Ishikawa (cell line): ENCODE data around the gene KLHL3.

Source experiments
- CREB1 ChIP-seq: IDR thresholded peaks from 2 replicates; pipeline ENCODE4 v1.6.1; 2012; ENCODE audit warnings: low read depth
- EGR1 ChIP-seq: IDR thresholded peaks from 2 replicates; pipeline ENCODE4 v1.6.1; 2012
- EP300 ChIP-seq: IDR thresholded peaks from 2 replicates; pipeline ENCODE4 v1.6.1; 2012; ENCODE audit warnings: borderline replicate concordance
- MAX ChIP-seq: IDR thresholded peaks from 2 replicates; pipeline ENCODE4 v1.6.1; 2012
- NFIC ChIP-seq: IDR thresholded peaks from 2 replicates; pipeline ENCODE4 v1.6.1; 2012
- TAF1 ChIP-seq: IDR thresholded peaks from 2 replicates; pipeline ENCODE4 v1.6.1; 2012; ENCODE audit warnings: low read depth, mild to moderate bottlenecking
- YY1 ChIP-seq: IDR thresholded peaks from 2 replicates; pipeline ENCODE4 v1.6.1; 2012; ENCODE audit warnings: low read depth
- ZBTB7A ChIP-seq: IDR thresholded peaks from 2 replicates; pipeline ENCODE4 v1.6.1; 2012; ENCODE audit warnings: low read depth
- TF ChIP-seq, protein P1 (sequence below): IDR thresholded peaks from 2 replicates; pipeline ENCODE4 v1.6.1; 2012

DNA sequence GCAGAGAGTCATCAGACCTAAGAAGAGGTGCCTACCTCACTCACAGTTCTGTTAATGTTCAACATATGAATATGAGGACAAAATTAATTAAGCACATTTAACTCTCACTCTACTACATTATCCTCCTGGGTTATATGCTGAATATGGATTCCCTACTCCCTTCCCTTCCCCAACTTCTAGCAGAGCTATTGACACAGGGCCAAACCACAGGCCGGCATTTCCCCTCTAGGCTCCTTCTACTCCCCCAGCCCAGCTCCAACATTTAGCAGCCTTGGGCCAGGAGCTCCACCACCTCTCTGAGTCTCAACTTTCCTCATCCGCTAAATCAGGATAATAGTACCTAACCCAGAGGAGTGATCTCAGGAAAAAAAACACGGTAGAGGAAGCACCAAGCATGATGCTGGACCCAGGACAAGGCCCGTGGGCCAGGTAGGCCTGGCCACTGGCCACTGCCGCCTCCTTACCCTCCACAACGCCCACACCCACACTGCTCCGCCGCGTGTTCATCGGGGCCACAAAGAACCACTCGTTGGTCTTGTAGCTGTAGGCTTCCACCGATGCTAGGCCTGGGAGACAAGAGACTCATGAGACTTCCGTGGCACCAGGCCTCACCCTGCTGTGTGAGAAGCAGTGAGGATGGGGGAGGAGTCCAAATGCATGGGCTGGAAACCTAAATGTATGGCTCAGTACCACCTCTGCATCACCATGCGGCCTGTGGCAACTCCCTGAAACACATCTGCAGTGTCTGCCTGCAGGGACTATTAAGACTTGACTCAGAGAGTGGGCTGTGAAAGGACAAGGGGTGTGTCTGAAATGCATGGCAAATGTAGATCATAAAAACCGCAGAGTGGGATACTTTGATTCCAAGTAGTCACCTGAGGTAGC lies 98.8 kb downstream of the KLHL3 start:
- no peak for TF ChIP-seq CREB1
- TF ChIP-seq, protein P1, sequence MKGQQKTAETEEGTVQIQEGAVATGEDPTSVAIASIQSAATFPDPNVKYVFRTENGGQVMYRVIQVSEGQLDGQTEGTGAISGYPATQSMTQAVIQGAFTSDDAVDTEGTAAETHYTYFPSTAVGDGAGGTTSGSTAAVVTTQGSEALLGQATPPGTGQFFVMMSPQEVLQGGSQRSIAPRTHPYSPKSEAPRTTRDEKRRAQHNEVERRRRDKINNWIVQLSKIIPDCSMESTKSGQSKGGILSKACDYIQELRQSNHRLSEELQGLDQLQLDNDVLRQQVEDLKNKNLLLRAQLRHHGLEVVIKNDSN: no peak
- TF ChIP-seq MAX: no peak
- TF ChIP-seq YY1: no peak
- no peak for TF ChIP-seq EGR1
- TF ChIP-seq ZBTB7A: no peak
- TF ChIP-seq NFIC: no peak
- no peak for TF ChIP-seq EP300
- no peak for TF ChIP-seq TAF1
